ENCODE measurements around the gene C1orf159. TPM values are rescaled to one million over a fixed set of nuclear protein-coding genes. Genes with fewer than 3 reads are reported as not detected.

C1orf159 gene
- total and polyA plus RNA-seq, 10 of the 15 experiments (the other 5 are each of a cell fraction or from before 2014, with no cell fraction given), result 0.11 to 23.4 (median 8.0) TPM

DNA sequence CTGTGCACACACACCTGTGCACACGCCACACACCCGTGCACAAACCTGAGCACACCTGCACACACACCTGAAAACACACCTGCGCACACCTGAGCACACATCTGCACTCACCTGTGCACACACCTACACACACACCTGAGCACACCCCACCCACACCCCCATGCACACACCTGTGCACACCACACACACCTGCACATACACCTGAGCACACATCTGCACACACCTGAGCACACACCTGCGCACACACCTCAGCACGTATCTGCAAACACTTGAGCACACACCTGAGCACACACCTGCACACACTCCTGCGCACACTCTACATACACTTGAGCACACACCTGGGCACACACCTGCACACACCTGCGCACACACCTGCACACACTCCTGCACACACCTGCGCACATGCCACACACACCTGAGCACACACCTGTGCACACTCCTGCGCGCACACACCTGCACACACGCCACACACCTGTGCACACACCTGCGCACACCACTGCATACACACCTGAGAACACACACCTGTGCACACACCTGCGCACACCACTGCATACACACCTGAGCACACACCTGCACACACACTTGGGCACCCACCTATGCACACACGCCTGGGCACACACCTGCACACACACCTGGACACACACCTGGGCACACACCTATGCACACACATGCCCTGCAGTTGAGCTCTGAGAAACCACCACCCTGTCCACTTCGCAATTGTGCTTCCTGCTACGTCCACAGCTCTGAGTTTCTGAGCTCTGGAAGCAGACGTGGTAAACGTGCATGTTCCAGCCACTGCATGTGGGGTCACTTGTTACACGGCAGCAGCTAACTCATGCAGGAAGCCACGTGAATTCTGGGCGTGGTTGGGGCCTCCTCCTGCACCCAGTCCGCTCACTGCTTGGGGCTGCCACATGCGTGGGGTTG, 8.0 kb upstream of the C1orf159 start (continued):
- TF ChIP-seq, protein P1, sequence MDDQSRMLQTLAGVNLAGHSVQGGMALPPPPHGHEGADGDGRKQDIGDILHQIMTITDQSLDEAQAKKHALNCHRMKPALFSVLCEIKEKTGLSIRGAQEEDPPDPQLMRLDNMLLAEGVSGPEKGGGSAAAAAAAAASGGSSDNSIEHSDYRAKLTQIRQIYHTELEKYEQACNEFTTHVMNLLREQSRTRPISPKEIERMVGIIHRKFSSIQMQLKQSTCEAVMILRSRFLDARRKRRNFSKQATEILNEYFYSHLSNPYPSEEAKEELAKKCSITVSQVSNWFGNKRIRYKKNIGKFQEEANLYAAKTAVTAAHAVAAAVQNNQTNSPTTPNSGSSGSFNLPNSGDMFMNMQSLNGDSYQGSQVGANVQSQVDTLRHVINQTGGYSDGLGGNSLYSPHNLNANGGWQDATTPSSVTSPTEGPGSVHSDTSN (IDR thresholded peaks at IDR 0.05; ENCODE audit: insufficient replicate concordance, low read depth, low read length), result no peak
- TF ChIP-seq NRF1 (conservative IDR thresholded peaks at IDR 0.05; ENCODE audit: low read depth, low read length) (no peak), RAD51 (IDR thresholded peaks at IDR 0.05) (no peak), ESRRA (IDR thresholded peaks at IDR 0.05; ENCODE audit: low read length) (no peak), RELA (IDR thresholded peaks at IDR 0.05; ENCODE audit: borderline replicate concordance, partially characterized antibody) (no peak), BMI1 (IDR thresholded peaks at IDR 0.05; ENCODE audit: borderline replicate concordance) (no peak), HCFC1 (IDR thresholded peaks at IDR 0.05; ENCODE audit: low read length) (no peak), TCF12 (IDR thresholded peaks at IDR 0.05; ENCODE audit: low read depth, low read length) (no peak)
- TF ChIP-seq, protein P2, sequence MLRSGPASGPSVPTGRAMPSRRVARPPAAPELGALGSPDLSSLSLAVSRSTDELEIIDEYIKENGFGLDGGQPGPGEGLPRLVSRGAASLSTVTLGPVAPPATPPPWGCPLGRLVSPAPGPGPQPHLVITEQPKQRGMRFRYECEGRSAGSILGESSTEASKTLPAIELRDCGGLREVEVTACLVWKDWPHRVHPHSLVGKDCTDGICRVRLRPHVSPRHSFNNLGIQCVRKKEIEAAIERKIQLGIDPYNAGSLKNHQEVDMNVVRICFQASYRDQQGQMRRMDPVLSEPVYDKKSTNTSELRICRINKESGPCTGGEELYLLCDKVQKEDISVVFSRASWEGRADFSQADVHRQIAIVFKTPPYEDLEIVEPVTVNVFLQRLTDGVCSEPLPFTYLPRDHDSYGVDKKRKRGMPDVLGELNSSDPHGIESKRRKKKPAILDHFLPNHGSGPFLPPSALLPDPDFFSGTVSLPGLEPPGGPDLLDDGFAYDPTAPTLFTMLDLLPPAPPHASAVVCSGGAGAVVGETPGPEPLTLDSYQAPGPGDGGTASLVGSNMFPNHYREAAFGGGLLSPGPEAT (IDR thresholded peaks at IDR 0.05; ENCODE audit: low read depth), result no peak
- TF ChIP-seq, protein P3, sequence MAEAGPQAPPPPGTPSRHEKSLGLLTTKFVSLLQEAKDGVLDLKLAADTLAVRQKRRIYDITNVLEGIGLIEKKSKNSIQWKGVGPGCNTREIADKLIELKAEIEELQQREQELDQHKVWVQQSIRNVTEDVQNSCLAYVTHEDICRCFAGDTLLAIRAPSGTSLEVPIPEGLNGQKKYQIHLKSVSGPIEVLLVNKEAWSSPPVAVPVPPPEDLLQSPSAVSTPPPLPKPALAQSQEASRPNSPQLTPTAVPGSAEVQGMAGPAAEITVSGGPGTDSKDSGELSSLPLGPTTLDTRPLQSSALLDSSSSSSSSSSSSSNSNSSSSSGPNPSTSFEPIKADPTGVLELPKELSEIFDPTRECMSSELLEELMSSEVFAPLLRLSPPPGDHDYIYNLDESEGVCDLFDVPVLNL (IDR thresholded peaks at IDR 0.05; ENCODE audit: low read depth, low read length), result no peak

All from GM12878 (cell line).